HEK293T (cell line): ENCODE measurements around the gene TTYH2.

Experiments
- FOXA1 ChIP-seq: fragments of 450-650 bp; IDR thresholded peaks from 2 replicates; pipeline ENCODE4 v1.6.1; 2016; ENCODE audit warnings: mild to moderate bottlenecking
- NFRKB ChIP-seq: fragments of 450-650 bp; IDR thresholded peaks from 2 replicates; pipeline ENCODE4 v1.6.1; 2016; ENCODE audit warnings: mild to moderate bottlenecking, moderate library complexity
- SP1 ChIP-seq: fragments of 450-650 bp; IDR thresholded peaks from 2 replicates; pipeline ENCODE4 v1.6.1; 2017

DNA sequence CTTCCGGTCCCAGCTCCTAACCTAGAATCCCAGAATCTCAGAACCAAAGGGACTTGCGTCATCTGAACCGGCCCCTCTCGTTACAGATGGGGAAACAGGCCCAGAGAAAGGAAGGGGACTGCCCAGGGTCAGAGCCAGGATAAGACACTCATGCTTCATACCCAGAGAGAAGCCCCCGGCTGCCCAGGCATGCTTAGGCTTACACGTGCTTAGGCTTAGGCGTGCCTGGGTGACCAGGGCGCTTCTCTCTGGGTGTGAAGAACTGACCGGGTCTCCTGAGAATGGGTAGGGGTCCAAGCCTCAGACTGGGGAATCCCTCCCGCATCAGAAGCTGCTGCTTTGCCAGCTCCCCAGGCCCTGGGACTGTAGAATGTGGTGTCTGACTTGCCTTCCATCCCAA lies 30.8 kb downstream of the TTYH2 start:
- TF ChIP-seq NFRKB (no peak), SP1 (no peak), FOXA1 (no peak)
